GM21619 (cell line): ENCODE measurements around the gene COP1.
"Not testable (repeated sequence)": the region's sequence is repeated elsewhere in the genome, so short reads cannot be mapped to it uniquely, and the experiment has no call there.

ENCODE experiments used
- ATAC-seq: cut with Tn5 transposase; IDR thresholded peaks from one replicate; pipeline ENCODE4 v1.9.1; 2021; ENCODE audit not compliant: unreplicated experiment

The COP1 gene

DNA sequence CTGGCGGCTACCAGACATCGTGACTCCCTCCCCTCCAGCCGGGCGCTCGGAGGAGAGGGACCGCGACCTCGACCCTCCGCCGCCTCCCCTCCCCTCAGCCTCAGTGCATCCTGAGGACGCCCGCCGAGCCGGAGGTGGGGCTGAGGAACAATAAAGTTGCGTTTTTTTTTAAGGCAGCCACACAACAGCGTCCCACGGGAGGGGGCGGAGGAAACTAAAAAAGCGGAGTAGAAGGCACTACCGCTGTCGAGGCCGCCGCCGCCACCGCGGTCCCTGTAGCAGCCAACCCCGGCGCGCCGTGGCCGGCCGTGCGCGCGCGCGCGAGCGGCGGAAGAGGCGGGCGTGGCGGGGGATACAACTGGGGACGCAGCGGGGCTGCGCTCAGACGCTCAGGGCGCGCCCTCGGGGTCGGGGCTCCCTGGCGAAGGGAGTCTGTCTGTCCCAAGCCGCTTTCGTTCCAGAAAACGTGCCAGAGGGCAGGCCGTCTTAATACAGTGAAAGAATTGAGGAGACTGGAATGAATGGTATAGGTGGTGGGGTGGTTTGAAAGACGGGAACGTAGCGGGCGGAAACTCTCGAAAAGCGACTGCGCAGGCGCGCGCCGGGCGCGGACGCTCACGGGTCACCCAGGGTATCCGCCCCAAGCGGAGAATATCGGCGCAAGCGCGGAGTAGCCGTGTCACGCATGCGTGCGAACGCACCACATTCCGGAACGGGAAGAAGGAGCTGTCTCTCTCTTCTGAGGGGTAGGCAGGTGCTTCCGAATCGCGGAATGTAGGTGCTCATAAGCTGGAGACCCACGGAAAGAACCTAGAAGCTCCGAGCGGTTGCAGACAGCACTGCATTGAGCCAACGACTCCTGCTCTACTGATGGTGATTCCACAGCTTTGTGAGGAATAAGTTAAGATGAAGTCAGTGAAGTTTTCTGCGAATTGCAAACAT is at the start of gene COP1:
Gene COP1, minus strand, starts transcription at position 326 of the 942 bp plus-strand sequence. Its CDS starts 308 bp downstream, at position 18.
- ATAC-seq: peak; percentile 75

DNA sequence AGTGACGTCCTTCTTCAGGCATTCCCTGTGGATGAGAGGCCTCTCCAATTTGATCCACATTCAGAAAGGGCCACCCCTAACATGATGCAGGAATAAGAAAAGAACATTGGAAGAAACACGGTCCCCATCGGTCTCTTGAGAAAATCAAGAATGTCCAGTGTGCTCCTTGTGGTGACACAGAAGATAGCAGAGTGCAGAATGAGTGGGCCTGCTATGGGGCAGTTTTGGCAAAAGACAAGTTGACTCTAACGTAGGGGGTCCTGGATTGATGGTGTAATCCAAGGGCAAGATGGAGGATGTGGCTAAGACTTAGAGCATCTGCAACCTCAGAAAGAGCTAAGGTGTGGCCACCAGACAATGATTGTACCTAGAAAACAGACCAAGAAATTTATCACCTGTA is 45.1 kb upstream of the COP1 start:
- ATAC-seq: no peak

- no peak for ATAC-seq
These were observed 37.8 kb upstream of the COP1 start for GRCh38 chr1:176244851-176245250.

GRCh38 chr1:176243746-176244145 is 36.7 kb upstream of the COP1 start:
- no peak for ATAC-seq

GRCh38 chr1:176241385-176242015 is 34.4 kb upstream of the COP1 start:
- ATAC-seq: no peak

- ATAC-seq: not testable (repeated sequence)
These were observed 26.6 kb upstream of the COP1 start for GRCh38 chr1:176233657-176234056.

GRCh38 chr1:176227579-176227978 is 20.5 kb upstream of the COP1 start:
- no peak for ATAC-seq

GRCh38 chr1:176225911-176226310 is 18.8 kb upstream of the COP1 start:
- ATAC-seq: no peak

DNA sequence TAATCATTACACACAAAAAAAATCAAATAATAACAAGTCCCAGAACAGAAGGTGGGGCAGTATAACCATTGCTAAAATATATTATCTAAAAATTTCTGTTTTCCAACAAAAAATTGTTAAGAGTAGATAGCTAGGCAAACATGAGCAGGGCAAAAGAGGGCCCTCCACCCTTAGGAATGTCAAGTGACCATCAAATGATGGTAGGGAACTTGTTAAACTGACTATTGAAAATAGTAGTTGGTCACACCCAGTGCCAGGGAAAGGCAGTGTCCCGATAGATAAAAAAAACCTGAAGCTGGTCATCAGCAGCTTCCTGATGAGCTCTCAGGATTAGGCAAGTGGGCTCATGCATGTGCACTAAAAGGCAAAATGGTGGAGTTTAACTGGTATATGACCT is 18.4 kb upstream of the COP1 start:
- no peak for ATAC-seq

- ATAC-seq: no peak
These were observed 15.1 kb upstream of the COP1 start for GRCh38 chr1:176222196-176222595.

DNA sequence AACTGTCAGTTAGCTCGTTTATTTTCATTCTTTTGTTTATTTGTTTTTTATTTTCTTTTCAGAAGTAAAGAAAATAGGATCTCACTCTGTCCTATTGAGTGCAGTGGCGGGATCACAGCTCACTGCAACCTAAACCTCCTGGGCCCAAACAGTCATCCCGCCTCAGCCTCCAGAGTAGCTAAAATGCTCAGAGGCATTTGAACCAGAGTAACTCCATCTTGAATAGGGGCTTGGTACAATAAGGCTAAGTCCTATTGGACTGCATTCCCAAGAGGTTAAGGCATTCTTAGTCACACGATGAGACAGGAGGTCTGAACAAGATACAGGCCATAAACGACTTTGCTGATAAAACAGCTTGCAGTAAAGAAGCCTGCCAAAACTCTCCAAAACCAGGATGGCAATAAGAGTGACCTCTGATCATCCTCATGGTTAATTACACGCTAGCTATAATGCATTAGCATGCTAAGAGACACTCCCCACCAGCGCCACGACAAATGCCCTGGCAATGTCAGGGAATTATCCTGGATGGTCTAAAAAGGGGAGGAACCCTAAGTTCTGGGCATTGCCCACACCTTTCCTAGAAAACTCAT is 13.1 kb upstream of the COP1 start:
- ATAC-seq: no peak

DNA sequence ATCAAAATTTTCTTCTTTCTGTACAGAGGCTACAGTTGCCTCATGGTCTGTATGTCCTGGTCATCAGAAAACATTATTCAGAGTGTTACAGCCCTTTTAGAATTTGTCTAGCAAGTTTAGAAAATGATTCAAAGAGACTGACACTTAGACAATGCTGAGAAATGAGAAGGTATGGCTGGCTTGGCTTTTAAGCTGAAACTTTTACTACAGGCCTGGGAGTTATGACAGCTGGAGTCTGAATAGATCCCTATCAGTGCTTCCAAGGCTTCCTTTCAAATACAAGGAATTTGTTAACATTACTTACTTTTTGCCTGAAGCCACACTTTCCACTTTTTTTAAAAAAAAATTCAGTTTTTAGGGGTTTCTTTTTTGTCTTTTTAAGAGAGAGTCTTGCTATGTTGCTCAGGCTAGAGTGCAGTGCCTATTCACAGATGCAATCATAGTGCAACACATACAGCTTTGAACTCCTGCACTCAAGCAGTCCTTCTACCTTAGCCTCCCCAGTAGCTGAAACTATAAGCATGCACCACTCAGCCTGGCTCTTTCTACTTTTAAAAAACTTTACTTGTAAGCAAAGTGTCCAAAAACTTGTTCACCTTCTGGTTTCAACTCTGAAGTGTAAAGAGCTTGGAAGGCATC is 10.5 kb upstream of the COP1 start:
- ATAC-seq: no peak

DNA sequence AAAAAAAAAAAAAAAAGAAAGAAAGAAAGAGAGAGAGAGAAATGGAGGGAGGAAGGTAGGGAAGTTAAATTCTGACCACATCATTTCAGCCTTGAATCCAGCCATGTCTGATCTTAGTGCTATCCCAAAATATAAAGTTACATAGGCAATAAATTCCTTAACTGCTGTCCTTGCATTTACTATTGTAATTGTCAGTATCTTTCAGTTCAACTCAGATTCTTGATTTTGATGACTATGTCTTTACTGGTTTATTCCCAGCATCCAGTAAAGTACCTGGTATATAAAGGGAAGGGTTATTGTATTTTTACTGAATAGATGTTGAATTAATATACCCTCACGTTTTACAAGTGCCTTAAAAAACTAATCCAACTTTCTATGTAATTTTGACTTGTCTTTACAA is 8.9 kb upstream of the COP1 start:
- no peak for ATAC-seq

DNA sequence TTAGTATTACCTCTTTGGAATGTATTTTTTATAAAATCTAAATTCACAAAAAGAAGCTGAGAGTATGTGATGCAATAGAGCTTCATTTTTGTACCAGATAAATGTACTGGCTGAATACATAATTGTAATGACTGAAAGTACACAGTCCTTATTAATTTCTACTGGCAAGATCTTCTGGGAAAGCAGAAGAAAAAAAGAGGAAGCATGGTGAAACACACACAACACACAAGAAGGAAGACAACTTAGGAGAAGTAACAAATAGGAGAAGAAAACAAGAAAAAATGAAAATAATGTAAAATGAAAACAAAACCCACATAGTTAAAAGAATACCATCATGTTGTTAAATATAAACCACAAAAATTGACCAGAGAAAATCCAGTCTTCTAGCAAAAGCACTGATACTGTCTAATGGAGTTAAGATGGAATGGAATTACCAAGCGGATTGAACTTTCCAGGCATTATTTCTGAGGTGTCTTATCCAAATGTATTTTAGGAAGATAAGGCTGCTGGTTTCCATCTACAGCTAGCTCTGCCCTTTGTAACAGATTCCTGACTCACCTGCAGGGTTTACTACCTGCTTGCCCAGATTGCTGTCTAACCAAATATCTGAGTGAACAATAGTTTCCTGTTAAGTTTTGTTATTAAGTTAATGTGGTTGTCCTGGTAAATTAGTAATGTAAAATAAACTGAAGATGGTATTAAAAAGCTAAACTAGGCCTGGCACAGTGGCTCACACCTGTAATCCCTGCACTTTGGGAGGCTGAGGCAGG is 4.5 kb upstream of the COP1 start:
- no peak for ATAC-seq

DNA sequence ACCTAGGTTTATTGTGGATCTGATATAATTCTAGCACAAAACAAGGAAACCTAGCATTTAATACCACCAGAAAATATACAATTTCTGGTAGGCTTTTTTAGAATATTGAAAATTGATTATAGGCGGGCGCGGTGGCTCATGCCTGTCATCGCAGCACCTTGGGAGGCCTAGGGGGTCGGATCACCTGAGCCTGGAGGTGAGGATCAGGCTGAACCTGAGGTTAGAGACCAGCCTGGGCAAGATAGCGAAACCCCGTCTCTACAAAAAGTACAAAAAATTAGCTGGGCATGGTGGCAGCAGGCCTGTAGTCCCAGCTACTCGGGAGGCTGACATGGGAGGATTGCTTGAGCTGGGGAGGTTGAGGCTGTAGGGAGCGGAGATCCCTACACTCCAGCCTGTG is 948 bp upstream of the COP1 start:
- no peak for ATAC-seq

GRCh38 chr1:176206006-176206960 is 803 bp downstream of the COP1 start:
- ATAC-seq: peak; percentile 23

DNA sequence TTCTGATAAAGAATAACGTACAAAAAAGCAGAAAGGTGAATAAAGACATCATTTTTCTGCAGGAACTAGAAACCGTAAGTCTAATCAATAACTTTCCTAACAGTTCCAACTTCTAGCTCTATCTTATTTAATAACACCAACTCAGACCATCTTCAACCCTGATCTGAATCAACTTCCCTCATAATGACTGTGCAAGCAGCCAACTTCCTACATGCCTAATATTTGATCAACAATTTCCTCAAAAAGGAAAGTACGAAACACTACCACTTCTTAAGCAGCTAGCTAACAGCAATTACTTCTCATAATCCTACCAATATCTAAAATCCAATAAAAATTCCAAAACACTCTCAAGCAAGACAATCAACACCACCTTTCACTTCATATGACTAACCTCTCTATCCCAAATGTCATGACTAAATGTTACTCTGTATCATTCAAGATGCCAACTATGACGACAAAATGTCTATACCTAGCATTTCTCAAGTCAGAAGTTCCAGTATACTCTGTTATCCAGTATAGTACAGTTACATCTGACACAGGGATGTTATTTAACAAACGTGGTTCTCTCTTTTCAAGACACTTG is 1.7 kb downstream of the COP1 start:
- no peak for ATAC-seq

- not testable (repeated sequence) for ATAC-seq
These were observed 2.4 kb downstream of the COP1 start for GRCh38 chr1:176204655-176205054.

DNA sequence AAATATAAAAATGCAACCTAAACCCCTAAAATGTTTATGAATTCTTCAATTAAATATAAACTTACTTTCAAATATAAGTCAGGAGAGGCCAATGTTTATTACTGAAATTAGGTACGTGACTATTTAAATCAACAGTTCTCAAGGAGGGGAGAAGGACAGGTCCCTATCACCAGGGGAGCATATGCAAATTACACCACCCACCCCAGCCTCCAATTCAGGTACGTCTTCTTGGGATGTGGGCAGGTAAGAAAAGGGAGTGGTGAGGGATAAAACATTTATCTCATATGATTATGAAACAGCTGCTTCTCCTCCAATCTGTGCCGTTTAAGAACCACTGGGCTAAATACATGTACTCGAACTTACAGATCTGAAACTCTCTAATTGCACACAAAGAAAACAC is 3.4 kb downstream of the COP1 start:
- ATAC-seq: no peak
